Esophagus squamous epithelium (tissue), 5 donors: ENCODE results near the gene HPCAL4. TPM values are rescaled to one million over a fixed set of nuclear protein-coding genes. Genes with fewer than 3 reads are reported as not detected.

Experiments used
- DNase-seq: peaks from one replicate; lab custom pipeline; 2025; lab: John Stamatoyannopoulos, UW
- H3K27ac ChIP-seq, 4 donors: fragments of 200-600 bp; sonication (generic); one replicate each; pipeline ENCODE4 v1.5.1; 2016 to 2019; ENCODE audit warnings: mild to moderate bottlenecking in 1 of 4
- H3K27me3 ChIP-seq, 4 donors: fragments of 200-600 bp; sonication (generic); 1 replicate in 3 of 4; 2 replicates in 1 of 4; pipeline versions ENCODE4 v1.5.1 to v1.6.0; 2017 to 2021; ENCODE audit warnings: antibody characterized with exemption in 1 of 4
- H3K36me3 ChIP-seq, 3 donors: fragments of 200-600 bp; sonication (generic); one replicate each; pipeline ENCODE4 v1.5.1; 2016 to 2019
- H3K4me1 ChIP-seq, 3 donors: fragments of 200-600 bp; sonication (generic); one replicate each; pipeline ENCODE4 v1.5.1; 2017 to 2019
- H3K4me3 ChIP-seq, 4 donors: fragments of 200-600 bp; sonication (generic); 1 replicate in 3 of 4; 2 replicates in 1 of 4; pipeline ENCODE4 v1.5.1; 2016 to 2019; ENCODE audit warnings: mild to moderate bottlenecking in 2 of 4, moderate library complexity in 1 of 4
- H3K9me3 ChIP-seq, 3 donors: fragments of 200-600 bp; sonication (generic); one replicate each; pipeline ENCODE4 v1.5.1; 2016 to 2019
- CTCF ChIP-seq, 6 experiments: fragments of 450-650 bp in 4 of 6; fragments of 200-600 bp in 2 of 6; sonication (generic) in 2 of 6; IDR thresholded peaks; one replicate each; pipeline ENCODE4 v1.5.1; 2016 to 2019; ENCODE audit warnings: antibody characterized with exemption in 6 of 6, mild to moderate bottlenecking in 4 of 6, moderate library complexity in 4 of 6
- POLR2A ChIP-seq, 4 donors: fragments of 450-650 bp; IDR thresholded peaks; one replicate each; pipeline ENCODE4 v1.6.1; 2017; ENCODE audit warnings: antibody characterized with exemption in 4 of 4, mild to moderate bottlenecking in 4 of 4, moderate library complexity in 3 of 4
- WGBS, 2 donors: methylation state at CpG; one replicate each; pipeline ENCODE4 v1.1.5; 2018; 5-methylcytosine and 5-hydroxymethylcytosine counted together
- intact Hi-C: fragments of 100-400 bp; cut with DNase I; formaldehyde crosslinking; loops from one replicate; pipeline ENCODE4 v1.15.0; 2022
- total RNA-seq, 4 donors: library from RNA; depleted of rRNA; stranded (reverse); fragments of >200 nt; gene quantifications; one replicate each; pipeline ENCODE4 v1.1.0, GENCODE V29; 2016
- donor health status: DM: yes; HTN: yes; CAD: no.

HPCAL4 gene
- under 1 TPM in 2 of 4 donors, not detected in 2; 0.19 to 0.41 TPM for total RNA-seq

DNA sequence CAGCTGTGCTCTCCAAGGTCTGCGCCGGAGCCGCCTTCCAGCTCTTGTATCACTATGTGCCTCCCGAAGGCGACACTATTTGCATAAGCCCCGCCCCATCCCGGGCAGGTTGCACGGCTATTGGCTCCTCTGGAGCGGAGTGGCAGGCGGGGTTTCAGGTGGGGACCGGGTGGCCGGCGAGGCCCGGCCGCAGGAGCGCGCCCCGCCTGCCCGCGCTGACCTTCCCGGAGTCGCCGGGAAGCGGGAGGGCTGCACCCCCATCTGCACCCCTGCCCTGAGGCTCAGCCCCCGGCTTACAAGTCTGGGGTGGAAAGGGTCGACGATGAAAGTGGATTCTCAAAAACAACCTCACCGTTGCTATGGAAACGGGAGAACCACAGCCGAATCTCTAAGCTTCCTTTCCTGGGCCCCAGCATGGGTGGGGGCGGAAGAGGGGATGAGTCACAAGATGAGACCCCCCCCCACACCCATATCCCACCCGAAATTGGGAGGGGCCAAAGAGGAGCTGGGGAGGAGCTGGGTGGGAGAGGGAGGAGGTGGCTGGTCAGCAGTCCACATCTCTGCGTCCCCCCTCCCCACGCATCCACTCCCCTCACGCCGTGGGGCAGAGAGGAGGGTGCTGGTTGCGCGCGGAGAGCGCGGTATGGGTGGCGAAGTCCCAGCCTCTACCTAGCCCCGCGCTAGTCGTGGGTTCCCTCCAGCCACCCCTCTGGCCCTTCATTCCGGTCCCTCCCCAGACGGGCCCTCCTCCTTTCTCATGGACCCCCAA lies at the start of gene HPCAL4:
HPCAL4 (minus strand) TSS at position 51 of the 769 bp plus-strand sequence. CDS start 6,830 bp downstream, outside the sequence.
- H3K4me1 ChIP-seq = peaks cover 14 to 24% (median 19%) of the 10 kb centered on the region in 3 donors
- intact Hi-C loops = no loop called here
- H3K36me3 ChIP-seq = no peaks in the 10 kb centered on the region
- H3K27ac ChIP-seq = peak within 1 kb of the TSS in 3 of 4 donors; percentile 14 to 44 (median 25)
- TF ChIP-seq POLR2A (IDR thresholded peaks at IDR 0.05) = no peak
- TF ChIP-seq CTCF (IDR thresholded peaks at IDR 0.05) = no peak
- peak; percentile 17 for DNase-seq
- peak within 1 kb of the TSS; percentile 14 to 70 (median 36) for H3K4me3 ChIP-seq
- no peaks in the 10 kb centered on the region for H3K9me3 ChIP-seq
- WGBS, 2 donors = 6 to 12% methylated on average over 21 to 23 of the region's 47 CpGs
- H3K27me3 ChIP-seq = peaks cover 0 to 95% (median 7%) of the 10 kb centered on the region in 4 donors

DNA sequence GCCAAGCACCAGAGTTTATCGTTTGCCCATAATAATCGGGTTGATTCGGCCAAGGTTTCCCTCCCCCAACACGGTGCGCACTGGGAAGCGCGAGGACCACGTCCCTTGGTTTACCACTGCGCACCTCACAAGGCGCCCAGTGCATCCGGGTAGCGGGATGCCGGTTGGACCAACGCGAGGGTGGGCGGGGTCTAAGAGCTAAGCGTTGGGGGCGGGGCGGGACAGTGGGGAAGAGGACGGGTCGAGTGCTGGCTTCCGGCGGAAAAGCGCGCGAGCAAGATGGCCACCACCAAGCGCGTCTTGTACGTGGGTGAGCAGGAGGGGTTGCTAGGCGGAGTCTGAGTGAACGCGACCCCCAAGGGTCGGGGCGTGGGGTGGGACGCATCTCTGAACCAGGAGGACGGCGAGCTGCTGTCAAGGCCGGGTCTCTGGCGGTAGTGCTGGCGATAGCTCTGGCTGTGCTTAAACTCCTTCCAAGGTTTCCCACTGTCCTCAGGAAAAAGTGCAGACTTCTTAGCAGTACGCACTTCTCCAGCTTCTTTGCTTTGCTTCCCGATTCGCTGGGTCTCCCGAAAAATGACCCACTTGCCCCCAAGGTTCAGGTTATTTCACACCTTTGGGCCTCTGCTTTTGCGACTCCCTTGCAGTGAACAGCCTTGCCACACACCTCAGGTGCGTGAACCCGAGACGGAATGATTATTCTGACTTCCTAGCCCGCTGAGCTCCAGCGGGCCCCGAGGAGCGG lies 47.6 kb upstream of the HPCAL4 start, which contains the start of gene PPIE:
PPIE (plus strand) TSS at position 261 of the 745 bp plus-strand sequence; CDS start at position 280, 19 bp downstream.
- peaks cover 0 to 20% (median 0%) of the 10 kb centered on the region in 4 donors for H3K27me3 ChIP-seq

GRCh38 chr1:39737546-39738169 lies 46.4 kb upstream of the HPCAL4 start:
- Histone ChIP-seq H3K4me1 (peaks cover 6 to 24% (median 9%) of the 10 kb centered on the region in 3 donors), H3K9me3 (no peaks in the 10 kb centered on the region), H3K27me3 (peaks cover 0 to 32% (median 0%) of the 10 kb centered on the region in 4 donors), H3K36me3 (peaks cover 0 to 32% (median 8%) of the 10 kb centered on the region in 3 donors), H3K4me3 (no peak overlapping the region), H3K27ac (no peak overlapping the region)
- DNase-seq = no peak
- no peak for TF ChIP-seq CTCF (IDR thresholded peaks at IDR 0.05)
- 71 to 89% methylated on average over 6 to 9 of the region's 9 CpGs for WGBS, 2 donors
- intact Hi-C loops = no loop called here

More for the DNA sequence above, 47.6 kb upstream of the HPCAL4 start, which contains the start of gene PPIE:
- peaks cover 11 to 43% (median 19%) of the 10 kb centered on the region in 3 donors for H3K36me3 ChIP-seq
- 0% methylated on average over 11 to 20 of the region's 52 CpGs for WGBS, 2 donors
- peak; percentile 91 for DNase-seq
- no peaks in the 10 kb centered on the region for H3K9me3 ChIP-seq
- TF ChIP-seq POLR2A (IDR thresholded peaks at IDR 0.05) (peak in 1 of 4 donors; percentile 31), CTCF (IDR thresholded peaks at IDR 0.05) (no peak)
- H3K27ac ChIP-seq = peak within 1 kb of the TSS; percentile 80 to 87 (median 82)
- H3K4me1 ChIP-seq = peaks cover 6 to 24% (median 9%) of the 10 kb centered on the region in 3 donors
- intact Hi-C loops = no loop called here
- peak within 1 kb of the TSS; percentile 49 to 89 (median 81) for H3K4me3 ChIP-seq

DNA sequence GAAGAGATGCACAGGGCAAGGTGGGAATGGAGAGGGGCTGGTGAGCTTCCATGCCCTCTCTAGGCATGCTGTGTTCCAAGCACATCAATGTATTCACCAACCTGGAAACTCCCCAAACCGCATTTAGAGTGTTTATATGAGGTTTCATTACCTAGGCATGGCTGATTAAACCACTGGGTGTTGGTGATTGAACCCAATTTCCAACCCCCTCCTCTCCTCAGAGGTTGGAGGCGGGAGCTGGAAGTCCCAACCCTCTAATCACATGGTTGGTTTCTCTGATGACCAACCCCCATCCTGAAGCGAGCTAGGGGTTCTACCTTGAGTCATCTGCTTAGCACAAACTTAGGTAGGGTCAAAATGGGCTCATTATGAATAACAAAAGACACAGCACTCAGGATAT lies 44.5 kb upstream of the HPCAL4 start:
- no peaks in the 10 kb centered on the region for H3K9me3 ChIP-seq
- peaks cover 0 to 13% (median 0%) of the 10 kb centered on the region in 3 donors for H3K36me3 ChIP-seq
- 69 to 74% methylated on average over 3 of the region's 3 CpGs for WGBS, 2 donors
- DNase-seq = no peak
- H3K4me1 ChIP-seq = peaks cover 6 to 23% (median 9%) of the 10 kb centered on the region in 3 donors
- no peak overlapping the region for H3K4me3 ChIP-seq
- TF ChIP-seq CTCF (IDR thresholded peaks at IDR 0.05) = no peak
- no peak for TF ChIP-seq POLR2A (IDR thresholded peaks at IDR 0.05)
- peaks cover 0 to 45% (median 0%) of the 10 kb centered on the region in 4 donors for H3K27me3 ChIP-seq
- intact Hi-C loops = no loop called here
- H3K27ac ChIP-seq = no peak overlapping the region
